ENCODE results near the gene ZKSCAN5. TPM values are rescaled to one million over a fixed set of nuclear protein-coding genes. Genes with fewer than 3 reads are reported as not detected.
A peak's percentile ranks its signal among the peaks of the same experiment; 100 is the strongest.

Gene ZKSCAN5
- total and polyA plus RNA-seq, 2 experiments from 2014 or later, result 4.6 to 13.4 TPM

GRCh38 chr7:99500637-99501009 is 3.8 kb upstream of the ZKSCAN5 start:
- no peak for ATAC-seq
- peaks cover 52% of the 10 kb centered on the region for H3K79me2 ChIP-seq (replicated peaks; ENCODE audit: insufficient read depth)

More at GRCh38 chr7:99500637-99501009, 3.8 kb upstream of the ZKSCAN5 start:
- Mint-ChIP-seq H3K27me3 (ENCODE audit: insufficient read depth, low read depth, poor library complexity) (peaks cover 10% of the 10 kb centered on the region), H3K36me3 (ENCODE audit: low read depth) (peaks cover 30% of the 10 kb centered on the region), H3K4me3 (peak overlapping the region; percentile 99), H3K4me1 (peaks cover 16% of the 10 kb centered on the region), H3K9me3 (peaks cover 10% of the 10 kb centered on the region; the same call in 1 of the 3 replicates), H3K27ac (peak overlapping the region; percentile 100)
- no peaks in the 10 kb centered on the region for H3K9me2 ChIP-seq (ENCODE audit: insufficient read depth)
- peaks cover 20% of the 10 kb centered on the region for H3K4me1 ChIP-seq (ENCODE audit: insufficient read depth)
- peaks cover 24% of the 10 kb centered on the region for H4K20me1 ChIP-seq (replicated peaks; ENCODE audit: insufficient read depth)
- TF ChIP-seq ZNF462 (CRISPR knock-in tag; IDR thresholded peaks at IDR 0.05), result no peak
- no peak for TF ChIP-seq ETS1 (IDR thresholded peaks at IDR 0.05)
- TF ChIP-seq POLR2AphosphoS5 (IDR thresholded peaks at IDR 0.05; ENCODE audit: low read depth), result no peak
- no peak for TF ChIP-seq REST (IDR thresholded peaks at IDR 0.05; ENCODE audit: unreplicated experiment)
- no peak for TF ChIP-seq NANOG (IDR thresholded peaks at IDR 0.05; ENCODE audit: borderline replicate concordance)
- no peak for TF ChIP-seq STAT1 (IDR thresholded peaks at IDR 0.05; ENCODE audit: unreplicated experiment)
- no peak for TF ChIP-seq ZNF331 (CRISPR knock-in tag; IDR thresholded peaks at IDR 0.05; ENCODE audit: low read depth)
- TF ChIP-seq ZNF114 (CRISPR knock-in tag; IDR thresholded peaks at IDR 0.05), result no peak
- no peak for TF ChIP-seq EZH2phosphoT487 (IDR thresholded peaks at IDR 0.05; ENCODE audit: unreplicated experiment)
- no peak for TF ChIP-seq EZH2 (IDR thresholded peaks at IDR 0.05; ENCODE audit: low read depth, unreplicated experiment)
- no peak for TF ChIP-seq CREB1 (CRISPR knock-in tag; IDR thresholded peaks at IDR 0.05; ENCODE audit: low read depth)
- TF ChIP-seq JUNB (IDR thresholded peaks at IDR 0.05; ENCODE audit: unreplicated experiment), result no peak
- TF ChIP-seq, protein P1, sequence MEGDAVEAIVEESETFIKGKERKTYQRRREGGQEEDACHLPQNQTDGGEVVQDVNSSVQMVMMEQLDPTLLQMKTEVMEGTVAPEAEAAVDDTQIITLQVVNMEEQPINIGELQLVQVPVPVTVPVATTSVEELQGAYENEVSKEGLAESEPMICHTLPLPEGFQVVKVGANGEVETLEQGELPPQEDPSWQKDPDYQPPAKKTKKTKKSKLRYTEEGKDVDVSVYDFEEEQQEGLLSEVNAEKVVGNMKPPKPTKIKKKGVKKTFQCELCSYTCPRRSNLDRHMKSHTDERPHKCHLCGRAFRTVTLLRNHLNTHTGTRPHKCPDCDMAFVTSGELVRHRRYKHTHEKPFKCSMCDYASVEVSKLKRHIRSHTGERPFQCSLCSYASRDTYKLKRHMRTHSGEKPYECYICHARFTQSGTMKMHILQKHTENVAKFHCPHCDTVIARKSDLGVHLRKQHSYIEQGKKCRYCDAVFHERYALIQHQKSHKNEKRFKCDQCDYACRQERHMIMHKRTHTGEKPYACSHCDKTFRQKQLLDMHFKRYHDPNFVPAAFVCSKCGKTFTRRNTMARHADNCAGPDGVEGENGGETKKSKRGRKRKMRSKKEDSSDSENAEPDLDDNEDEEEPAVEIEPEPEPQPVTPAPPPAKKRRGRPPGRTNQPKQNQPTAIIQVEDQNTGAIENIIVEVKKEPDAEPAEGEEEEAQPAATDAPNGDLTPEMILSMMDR (conservative IDR thresholded peaks at IDR 0.05; ENCODE audit: low read depth in 2 of 2), result no peak
- H3K27me3 ChIP-seq (ENCODE audit: insufficient read depth), result no peaks in the 10 kb centered on the region
- H2AFZ ChIP-seq, result peak overlapping the region; percentile 96
- peaks cover 26% of the 10 kb centered on the region; the same call in 1 of the 2 replicates for H3F3A ChIP-seq (replicated peaks; ENCODE audit: low read depth)
- no peak overlapping the region for H3K27ac ChIP-seq (ENCODE audit: low read depth)
- H3K36me3 ChIP-seq (ENCODE audit: insufficient read depth), result peaks cover 19% of the 10 kb centered on the region
- DNase-seq (ENCODE audit: low spot score), result no peak
- H3K4me3 ChIP-seq, result peak overlapping the region; percentile 85
- peak overlapping the region; percentile 94 for H3K4me2 ChIP-seq
